ENCODE data around the gene KIDINS220.

KIDINS220 gene

DNA sequence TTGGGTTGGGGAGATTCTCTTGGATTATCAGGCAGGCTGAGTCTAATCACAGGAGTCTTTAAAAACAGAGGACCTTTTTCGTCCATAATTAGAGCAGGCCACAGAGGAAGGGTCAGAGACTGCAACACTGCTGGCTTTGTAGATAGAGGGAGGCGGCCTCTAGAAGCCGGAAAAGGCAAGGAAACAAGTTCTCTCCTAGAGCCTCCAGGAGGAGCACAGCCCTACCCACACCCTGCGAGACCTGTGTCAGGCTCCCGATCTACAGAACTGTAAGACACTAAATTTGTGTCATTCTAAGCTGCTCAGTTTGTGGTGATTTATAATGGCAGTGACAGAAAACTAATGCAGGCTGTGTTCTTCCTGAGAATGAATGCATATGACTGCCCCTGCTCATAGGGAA is 140.2 kb downstream of the KIDINS220 start:
- ATAC-seq (no peak), DNase-seq (no peak)

DNA sequence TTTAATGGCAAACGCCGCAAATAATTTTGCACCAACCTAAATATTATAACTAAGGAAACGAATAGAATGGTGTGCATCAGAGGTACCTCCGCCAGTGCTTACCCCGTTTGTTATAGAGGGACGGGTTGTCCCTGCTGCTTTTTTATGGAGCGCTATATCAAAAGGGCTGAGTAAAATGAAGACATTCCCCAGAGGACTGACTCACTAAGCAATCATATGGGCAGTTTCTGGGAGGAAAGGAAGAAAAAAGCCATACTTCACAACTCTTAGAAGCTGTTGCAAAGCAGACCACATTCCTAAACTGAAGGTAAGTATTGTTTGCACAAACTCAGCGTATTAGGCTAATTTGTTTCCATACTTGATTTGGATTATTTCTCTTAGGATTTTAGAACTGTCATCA is 142.7 kb downstream of the KIDINS220 start:
- ATAC-seq (no peak), DNase-seq (no peak)

DNA sequence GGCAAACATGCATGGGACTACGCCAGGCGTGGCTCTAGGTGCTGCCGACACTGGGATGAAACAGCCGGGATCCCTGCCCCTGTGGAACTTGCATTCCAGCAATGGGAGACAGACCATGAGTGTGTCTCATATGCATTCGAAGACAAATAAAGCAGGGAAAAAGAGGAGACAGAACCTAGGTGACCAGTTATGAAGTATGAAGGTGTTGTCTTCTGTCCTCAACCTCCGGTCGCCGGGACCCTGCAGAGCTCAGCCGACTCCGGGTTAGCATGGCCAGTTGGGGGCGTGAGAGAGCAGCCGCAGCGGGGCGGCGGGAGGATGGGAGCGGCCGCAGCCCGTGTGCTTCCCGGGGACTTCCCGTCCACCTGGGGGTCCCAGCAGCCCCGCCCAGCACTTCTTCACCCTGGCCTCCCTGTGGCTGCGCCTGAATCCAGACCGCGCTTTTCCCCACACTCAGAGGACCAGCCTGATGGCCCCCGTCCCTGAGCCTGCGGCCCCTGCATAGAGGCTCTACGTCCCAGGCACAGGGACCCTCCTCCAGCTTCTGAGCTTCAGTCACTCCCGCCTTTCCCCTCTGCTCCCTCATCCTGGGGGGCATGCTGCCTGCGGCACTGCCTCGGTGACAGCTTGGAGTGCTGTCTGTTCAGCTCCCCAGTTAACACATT is 144.1 kb downstream of the KIDINS220 start:
- peak; percentile 63 for ATAC-seq
- peak; percentile 73 for DNase-seq

DNA sequence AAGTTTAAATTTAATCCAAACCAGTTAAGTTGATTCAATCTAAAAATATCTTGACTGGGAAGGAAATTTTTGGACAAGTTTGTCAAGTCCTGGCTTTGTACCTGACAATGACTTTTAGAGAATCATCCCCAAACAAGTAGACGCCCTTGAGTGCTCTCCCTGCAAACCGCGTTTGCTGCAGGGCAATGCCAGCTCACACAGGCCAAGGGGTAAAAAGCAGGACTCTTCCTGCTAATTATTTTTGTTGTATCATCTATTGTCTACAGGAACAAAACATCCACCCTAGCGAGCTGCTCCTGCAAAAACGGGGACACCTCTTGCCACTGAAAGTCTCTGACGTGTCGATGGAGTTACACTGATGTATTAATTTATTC is 144.6 kb downstream of the KIDINS220 start:
- DNase-seq (no peak), ATAC-seq (no peak)

DNA sequence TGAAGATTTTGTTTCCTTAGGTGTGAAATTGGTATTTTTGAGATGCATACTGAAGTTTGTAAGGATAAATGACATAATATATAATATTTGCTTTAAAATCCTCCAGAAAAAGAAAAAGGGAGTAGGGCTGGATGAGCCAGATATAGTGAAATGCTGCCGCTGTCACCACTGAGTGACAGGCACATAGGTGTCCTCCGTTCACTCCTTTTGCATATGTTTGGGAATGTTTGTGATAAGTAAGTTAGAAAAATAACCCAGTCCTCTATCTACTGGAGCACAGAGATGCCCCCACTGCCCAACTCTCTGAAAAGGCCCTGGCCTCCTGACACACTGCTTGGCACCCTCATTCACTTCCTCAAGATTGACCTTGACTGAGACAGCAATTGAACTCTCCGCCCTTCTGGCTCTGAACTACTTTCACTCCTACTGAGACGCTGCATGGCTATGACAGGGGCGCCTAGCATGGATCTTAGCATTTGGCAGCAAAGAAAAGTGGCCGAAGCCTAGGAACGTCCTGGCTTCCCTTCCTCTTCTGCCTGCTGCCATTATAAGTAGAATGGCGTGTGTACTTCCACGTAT is 145.5 kb downstream of the KIDINS220 start:
- DNase-seq = no peak
- no peak for ATAC-seq

DNA sequence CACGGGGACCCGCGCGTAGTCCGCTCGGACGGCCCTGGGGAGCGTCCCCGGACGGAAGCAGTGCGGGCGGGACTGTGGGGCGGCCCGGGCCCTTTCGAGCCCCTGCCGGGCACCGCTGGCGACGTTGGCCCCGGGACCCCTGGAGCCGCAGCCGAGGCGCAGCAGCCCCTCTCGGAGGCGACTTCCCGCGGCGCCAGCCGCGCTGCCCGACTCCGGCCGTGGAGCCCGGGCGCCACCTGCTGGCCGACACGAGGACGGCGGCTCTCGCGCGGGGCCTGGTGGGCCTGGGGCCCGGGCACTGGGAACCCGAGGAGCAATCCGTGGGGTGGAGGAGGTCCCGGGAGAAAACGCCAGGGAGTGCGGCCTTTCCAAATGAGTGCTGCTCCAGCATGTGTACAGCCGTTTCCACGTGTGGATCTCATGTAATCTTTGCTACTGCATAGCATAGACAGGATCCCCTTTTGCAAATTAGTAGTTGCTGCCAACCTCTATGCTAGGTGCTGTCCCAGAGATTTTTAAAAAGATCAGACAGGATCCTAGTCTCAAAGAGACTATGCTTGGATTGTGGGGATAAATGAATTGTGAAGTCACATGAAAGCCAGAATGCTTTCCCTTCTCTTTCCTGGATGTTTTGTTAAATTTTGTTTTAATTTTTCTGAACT is 151.6 kb downstream of the KIDINS220 start:
- DNase-seq = peak; percentile 90
- ATAC-seq = peak; percentile 26

DNA sequence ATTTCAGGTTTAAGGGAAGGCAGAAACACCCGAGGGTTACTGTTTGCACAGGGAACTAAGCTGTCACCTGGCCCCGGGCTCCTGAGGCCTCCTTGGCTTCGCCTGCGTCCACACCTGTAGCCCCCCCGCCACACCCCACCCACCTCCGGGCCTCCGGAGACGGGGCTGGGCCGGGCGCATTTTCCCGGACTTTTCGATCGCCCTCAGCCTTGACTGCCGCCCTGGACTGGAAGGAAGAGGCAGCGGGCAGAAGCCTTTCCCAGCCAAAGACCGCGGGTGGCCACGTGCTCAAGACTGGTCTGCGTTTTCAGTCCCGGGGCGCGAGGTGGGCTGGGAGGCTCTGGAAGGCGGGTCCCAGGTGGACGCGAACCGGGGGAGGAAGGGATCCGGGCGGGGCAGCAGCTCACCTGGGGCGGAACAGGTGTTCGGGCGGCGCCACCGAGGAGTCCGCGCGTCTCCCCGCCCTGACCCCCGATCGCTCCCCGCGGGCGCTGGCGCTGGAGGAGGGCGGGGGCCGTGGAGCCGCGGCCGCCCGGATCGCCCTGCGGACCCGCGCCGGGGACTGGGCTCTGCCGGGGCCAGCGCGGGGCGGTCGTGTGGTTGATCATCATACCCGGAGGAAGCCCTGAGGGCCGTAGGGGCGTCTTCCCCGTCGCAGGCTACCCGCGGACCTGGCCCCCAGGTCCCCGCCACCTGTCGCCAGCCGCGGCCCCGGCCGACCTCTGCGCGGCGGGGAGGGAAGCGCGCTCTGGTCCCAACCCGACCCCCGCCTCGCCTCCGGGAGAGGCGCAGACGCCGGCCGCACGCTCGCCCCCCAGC is 152.3 kb downstream of the KIDINS220 start:
- ATAC-seq (peak; percentile 6), DNase-seq (peak; percentile 70)

DNA sequence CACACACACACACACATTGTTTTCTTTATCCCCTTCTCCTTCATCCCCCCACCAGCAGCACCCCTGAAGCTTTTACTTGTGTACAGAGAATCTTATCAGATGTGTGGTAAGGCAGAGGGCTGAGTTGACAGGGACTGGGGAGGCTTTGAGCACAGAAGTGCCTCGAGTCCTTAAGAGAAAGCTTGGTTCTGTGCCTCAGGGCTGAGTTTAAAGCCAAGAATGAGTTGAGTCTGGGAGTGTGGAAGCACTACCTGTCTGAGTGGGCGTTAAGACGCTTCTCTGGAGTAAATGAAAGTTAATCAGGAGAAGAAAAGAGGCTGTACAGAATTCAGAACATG is 152.9 kb downstream of the KIDINS220 start:
- peak; percentile 43 for DNase-seq
- ATAC-seq = peak; percentile 10

DNA sequence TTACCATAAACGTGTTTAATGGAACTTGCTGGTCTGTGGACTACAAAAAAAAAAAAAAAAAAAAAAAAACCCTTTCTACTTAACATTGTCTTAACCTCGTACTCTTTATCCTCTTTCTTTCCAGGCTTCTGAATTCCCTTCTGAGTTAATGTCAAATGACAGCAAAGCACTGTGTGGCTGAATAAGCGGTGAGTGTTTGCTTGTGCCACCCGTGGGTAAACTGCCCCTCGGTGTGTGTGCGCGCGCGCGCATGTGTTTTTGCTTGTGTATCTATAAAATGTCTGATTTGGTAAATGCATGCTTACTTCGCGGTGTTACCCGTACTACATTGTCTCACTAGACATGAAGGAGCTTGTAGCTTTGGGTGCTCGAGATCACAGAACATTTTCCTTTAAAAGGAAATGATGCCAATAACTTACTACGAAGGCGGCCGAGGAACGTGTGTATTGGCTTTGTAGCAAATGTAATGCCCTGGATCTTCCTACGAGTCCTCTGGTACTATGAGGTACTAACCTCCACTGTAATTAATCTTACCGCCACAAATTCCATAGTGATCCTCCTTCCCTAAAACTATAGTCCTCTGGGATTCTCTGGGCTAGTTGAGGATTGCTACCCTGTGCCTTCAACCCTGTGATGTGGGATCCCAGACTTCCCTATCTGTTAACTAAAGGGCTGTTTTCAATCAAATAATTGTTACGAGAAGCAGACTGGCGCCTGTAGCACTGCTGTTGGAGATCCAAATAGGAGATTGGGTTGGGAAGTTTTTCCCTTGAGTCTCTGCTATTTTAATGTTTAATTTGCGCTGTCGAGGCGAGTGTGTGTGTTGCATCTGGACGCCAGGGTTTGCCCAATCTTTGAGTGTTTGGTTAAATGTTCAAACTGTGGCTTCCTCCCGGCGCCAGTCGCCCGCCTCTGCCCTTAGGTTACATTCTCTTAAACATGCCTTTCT is 154.4 kb downstream of the KIDINS220 start:
- ATAC-seq (no peak), DNase-seq (peak; percentile 55)

DNA sequence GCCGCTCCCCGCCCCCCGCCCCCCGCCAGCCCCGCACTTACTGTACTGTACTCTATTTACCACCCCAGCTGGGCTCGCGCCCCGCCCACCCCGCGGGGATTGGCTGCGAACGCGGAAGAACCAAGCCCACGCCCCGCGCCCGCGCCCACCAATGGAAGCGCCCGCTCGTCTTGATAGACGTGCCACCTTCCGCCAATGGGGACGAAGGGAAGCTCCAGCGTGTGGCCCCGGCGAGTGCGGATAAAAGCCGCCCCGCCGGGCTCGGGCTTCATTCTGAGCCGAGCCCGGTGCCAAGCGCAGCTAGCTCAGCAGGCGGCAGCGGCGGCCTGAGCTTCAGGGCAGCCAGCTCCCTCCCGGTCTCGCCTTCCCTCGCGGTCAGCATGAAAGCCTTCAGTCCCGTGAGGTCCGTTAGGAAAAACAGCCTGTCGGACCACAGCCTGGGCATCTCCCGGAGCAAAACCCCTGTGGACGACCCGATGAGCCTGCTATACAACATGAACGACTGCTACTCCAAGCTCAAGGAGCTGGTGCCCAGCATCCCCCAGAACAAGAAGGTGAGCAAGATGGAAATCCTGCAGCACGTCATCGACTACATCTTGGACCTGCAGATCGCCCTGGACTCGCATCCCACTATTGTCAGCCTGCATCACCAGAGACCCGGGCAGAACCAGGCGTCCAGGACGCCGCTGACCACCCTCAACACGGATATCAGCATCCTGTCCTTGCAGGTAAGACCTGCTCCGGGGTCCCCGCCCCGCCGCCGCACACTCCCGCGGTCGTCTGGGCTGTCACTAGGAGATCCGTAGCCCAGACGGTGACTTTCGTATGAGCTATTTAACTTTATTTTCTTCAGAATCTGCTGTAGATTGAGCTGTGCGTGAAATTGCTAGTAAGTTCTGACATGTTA is 155.4 kb downstream of the KIDINS220 start, which contains the start of gene ID2:
ID2 (plus strand) TSS at position 271 of the 907 bp plus-strand sequence; CDS start at position 381, 110 bp downstream.
- DNase-seq = peak; percentile 98
- ATAC-seq = peak; percentile 68

DNA sequence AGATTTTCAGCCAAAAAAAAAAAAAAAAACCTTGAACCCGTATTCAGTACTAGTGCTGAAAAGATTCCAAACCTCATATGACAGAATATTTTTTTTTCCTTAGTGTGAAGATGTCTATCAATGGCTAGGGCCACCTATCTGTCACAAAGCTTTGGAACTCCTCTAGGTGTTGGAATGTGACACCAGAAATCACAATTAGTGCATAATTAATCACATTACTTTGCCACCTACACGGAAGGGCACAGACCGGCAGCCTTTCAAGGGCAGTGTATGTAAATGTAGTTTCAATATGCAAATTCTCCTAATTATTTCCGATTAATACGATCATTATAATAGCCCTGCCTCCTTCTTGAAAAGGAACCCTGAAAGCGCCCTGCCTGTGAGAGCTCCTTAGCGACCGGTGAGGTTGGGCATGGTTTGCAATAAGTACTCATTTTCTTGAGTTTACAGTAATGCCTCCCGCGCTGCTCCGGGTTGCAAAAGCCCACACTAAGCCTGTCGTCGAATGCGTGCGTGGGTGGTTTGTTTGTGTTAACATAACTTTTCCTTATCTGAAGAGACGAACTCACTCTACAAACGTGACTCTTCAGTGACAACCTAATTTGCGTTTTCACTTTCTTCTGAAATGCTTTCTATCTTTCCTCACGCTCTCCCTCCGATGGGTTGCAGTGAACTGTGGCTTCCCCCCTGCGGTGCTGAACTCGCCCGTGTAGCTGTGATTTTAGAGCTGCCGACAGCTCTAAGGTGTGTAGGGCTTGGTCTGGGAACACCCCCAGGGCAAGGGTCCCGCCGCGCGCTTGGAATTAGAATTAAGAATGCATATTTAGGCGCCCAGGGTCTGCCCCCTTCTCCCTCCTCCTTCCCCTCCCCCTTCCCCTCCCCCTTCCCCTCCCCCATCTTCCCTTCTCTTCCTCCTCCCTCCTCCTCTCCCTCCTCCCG is 156.3 kb downstream of the KIDINS220 start:
- DNase-seq (peak; percentile 77), ATAC-seq (no peak)

DNA sequence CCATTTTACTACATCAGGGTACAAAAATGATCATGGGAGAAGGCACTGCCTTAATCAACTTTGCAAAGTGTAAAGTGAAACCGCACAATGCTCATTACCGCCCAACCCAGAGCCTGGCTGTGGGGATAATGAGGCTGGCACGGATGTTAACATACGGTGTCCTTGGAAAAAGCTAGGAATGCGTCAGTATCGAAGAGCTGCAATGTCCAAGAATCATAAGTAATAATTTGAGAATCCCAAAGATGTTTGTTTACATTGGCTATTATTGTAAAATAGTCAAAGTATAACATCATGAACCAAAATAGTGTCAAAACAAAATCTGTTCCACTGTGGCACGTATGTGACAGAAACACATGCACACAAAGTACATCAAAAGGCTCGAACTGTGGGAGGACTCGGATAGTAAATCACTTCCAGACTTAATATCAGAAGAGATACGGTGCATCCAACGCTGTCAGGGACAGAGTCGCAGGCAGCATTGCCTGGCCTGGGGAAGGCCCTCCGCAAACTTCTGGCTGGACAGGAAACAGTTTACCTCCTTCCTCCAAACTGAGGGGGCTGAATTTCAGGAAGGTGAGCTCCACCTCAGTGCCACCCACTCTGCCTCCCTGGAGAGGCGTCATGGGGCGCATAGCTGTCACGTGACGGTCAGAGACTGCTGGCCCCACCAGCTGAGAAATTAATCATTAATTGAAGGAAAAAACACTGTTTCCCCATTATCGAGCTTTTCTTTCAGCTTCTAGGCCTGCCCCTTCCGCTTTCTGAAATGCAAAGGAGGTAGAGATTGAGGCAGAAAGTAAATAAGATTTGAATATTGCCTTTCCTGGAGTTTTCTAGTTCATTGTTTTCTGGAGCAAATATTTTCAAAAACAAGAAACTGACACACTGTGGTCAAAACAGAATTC is 157.3 kb downstream of the KIDINS220 start:
- no peak for DNase-seq
- ATAC-seq = no peak

DNA sequence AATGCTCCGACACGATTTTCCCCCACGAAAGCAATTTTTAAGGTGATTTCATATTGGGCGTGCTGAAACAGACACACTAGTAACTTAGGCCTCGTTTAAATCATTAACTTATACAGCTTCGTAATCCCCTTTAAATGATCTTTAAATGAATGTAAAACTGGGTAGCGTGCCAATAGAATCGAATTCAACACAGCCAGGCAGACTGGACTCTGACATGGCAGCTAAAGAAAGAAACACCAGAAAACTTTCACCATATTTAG is 157.9 kb downstream of the KIDINS220 start:
- DNase-seq = no peak
- no peak for ATAC-seq

Data from stimulated activated naive CD8-positive, alpha-beta T cell treated with anti-CD3 and anti-CD28 coated beads, Interleukin-15, Interleukin-2, amounts not matched to agents 100 U/mL and 50 U/mL, for 24 hours (primary cell).